GM23338 (cell line): ENCODE data around the gene GRID1. TPM values are rescaled to one million over a fixed set of nuclear protein-coding genes. Genes with fewer than 3 reads are reported as not detected.

Source experiments
- ATAC-seq: fragments of 200-7000 bp; cut with Tn5 transposase; 3 replicates; pipeline ENCODE4 v1.9.1; 2020
- DNase-seq: peaks from one replicate; pipeline ENCODE4 v3.0.0-alpha.2; 2015; ENCODE audit warnings: low spot score
- H2AFZ ChIP-seq: fragments of 200-600 bp; sonication (generic); 2 replicates; pipeline ENCODE4 v1.8.0; 2016; ENCODE audit warnings: antibody characterized with exemption, mild to moderate bottlenecking, moderate library complexity
- H3F3A ChIP-seq: fragments of 200-600 bp; sonication (generic); replicated peaks from 2 replicates; pipeline ENCODE4 v1.8.0; 2017; ENCODE audit warnings: antibody characterized with exemption, mixed run types, low read depth
- H3K27ac ChIP-seq: fragments of 200-600 bp; sonication (generic); 2 replicates; pipeline ENCODE4 v1.6.1; 2016; ENCODE audit warnings: low read depth
- H3K27me3 ChIP-seq: fragments of 200-600 bp; sonication (generic); 2 replicates; pipeline ENCODE4 v1.8.0; 2016; ENCODE audit warnings: mild to moderate bottlenecking, mixed run types, moderate library complexity; ENCODE audit not compliant: insufficient read depth
- H3K36me3 ChIP-seq: fragments of 200-600 bp; sonication (generic); 2 replicates; pipeline ENCODE4 v1.8.0; 2016; ENCODE audit warnings: mild to moderate bottlenecking; ENCODE audit not compliant: insufficient read depth
- H3K4me1 ChIP-seq: fragments of 200-600 bp; sonication (generic); 2 replicates; pipeline ENCODE4 v1.8.0; 2016; ENCODE audit warnings: mild to moderate bottlenecking, moderate library complexity; ENCODE audit not compliant: insufficient read depth
- H3K4me2 ChIP-seq: fragments of 200-600 bp; sonication (generic); 2 replicates; pipeline ENCODE4 v1.7.1; 2017; ENCODE audit warnings: mixed run types
- H3K4me3 ChIP-seq: fragments of 200-600 bp; sonication (generic); 2 replicates; pipeline ENCODE4 v1.6.1; 2016; ENCODE audit warnings: mixed run types
- H3K79me2 ChIP-seq: fragments of 200-600 bp; sonication (generic); replicated peaks from 2 replicates; pipeline ENCODE4 v1.8.0; 2017; ENCODE audit warnings: mild to moderate bottlenecking; ENCODE audit not compliant: insufficient read depth
- H3K9me2 ChIP-seq: fragments of 200-600 bp; sonication (generic); 2 replicates; pipeline ENCODE4 v1.8.0; 2017; ENCODE audit not compliant: insufficient read depth
- H4K20me1 ChIP-seq: fragments of 200-600 bp; sonication (generic); replicated peaks from 2 replicates; pipeline ENCODE4 v1.8.0; 2017; ENCODE audit warnings: mild to moderate bottlenecking; ENCODE audit not compliant: insufficient read depth
- H3K27ac Mint-ChIP-seq: 2 replicates; pipeline ENCODE4 v1.8.0; 2020; ENCODE audit warnings: inconsistent platforms, mild to moderate bottlenecking, moderate library complexity, mixed read lengths
- H3K27me3 Mint-ChIP-seq: 3 replicates; pipeline ENCODE4 v1.8.0; 2022; ENCODE audit warnings: low read depth, mild to moderate bottlenecking, moderate library complexity, mixed read lengths, inconsistent platforms; ENCODE audit not compliant: insufficient read depth, poor library complexity
- H3K36me3 Mint-ChIP-seq: 3 replicates; pipeline ENCODE4 v1.8.0; 2021; ENCODE audit warnings: low read depth, mild to moderate bottlenecking, inconsistent platforms, moderate library complexity, mixed read lengths
- H3K4me1 Mint-ChIP-seq: 3 replicates; pipeline ENCODE4 v1.8.0; 2020; ENCODE audit warnings: mild to moderate bottlenecking, inconsistent platforms, mixed read lengths
- H3K4me3 Mint-ChIP-seq: 3 replicates; pipeline ENCODE4 v1.8.0; 2021; ENCODE audit warnings: moderate library complexity, mild to moderate bottlenecking, inconsistent platforms, mixed read lengths
- H3K9me3 Mint-ChIP-seq: 3 replicates; pipeline ENCODE4 v1.8.0; 2020; ENCODE audit warnings: moderate library complexity, mild to moderate bottlenecking, inconsistent platforms, mixed read lengths
- CREB1 ChIP-seq: fragments of 250-450 bp; sonication (Bioruptor Pico); IDR thresholded peaks from 2 replicates; pipeline ENCODE4 v1.5.0; 2020; ENCODE audit warnings: low read depth, mild to moderate bottlenecking, moderate library complexity
- EZH2phosphoT487 ChIP-seq: fragments of 200-600 bp; sonication (generic); IDR thresholded peaks from one replicate; pipeline ENCODE4 v1.8.1; 2018; ENCODE audit warnings: antibody characterized with exemption; ENCODE audit not compliant: unreplicated experiment
- NANOG ChIP-seq: IDR thresholded peaks from 2 replicates; pipeline ENCODE4 v1.6.1; 2016; ENCODE audit warnings: antibody characterized with exemption, borderline replicate concordance
- REST ChIP-seq: IDR thresholded peaks from one replicate; pipeline ENCODE4 v1.6.1; 2018; ENCODE audit warnings: antibody characterized with exemption; ENCODE audit not compliant: unreplicated experiment
- ZNF114 ChIP-seq: fragments of 250-450 bp; sonication (Bioruptor Pico); IDR thresholded peaks from 2 replicates; pipeline ENCODE4 v1.5.0; 2020; ENCODE audit warnings: mild to moderate bottlenecking, moderate library complexity
- ZNF331 ChIP-seq: fragments of 250-450 bp; sonication (Bioruptor Pico); IDR thresholded peaks from 2 replicates; pipeline ENCODE4 v1.5.0; 2020; ENCODE audit warnings: low read depth, mild to moderate bottlenecking, moderate library complexity
- polyA plus RNA-seq: library from polyadenylated mRNA; unstranded; fragments of >200 nt; fragmentation: Nextera tagmentation; extraction: Ambion mirVana; gene quantifications from 2 replicates; pipeline ENCODE4 v1.2.1, GENCODE V29; 2016
- total RNA-seq: library from RNA; depleted of rRNA; stranded (reverse); fragments of >200 nt; shearing (Covaris generic); gene quantifications from 2 replicates; pipeline ENCODE4 v1.2.3, GENCODE V29; 2014

The GRID1 gene
- total and polyA plus RNA-seq, 2 experiments from 2014 or later, result 0.14 to 0.15 TPM

DNA sequence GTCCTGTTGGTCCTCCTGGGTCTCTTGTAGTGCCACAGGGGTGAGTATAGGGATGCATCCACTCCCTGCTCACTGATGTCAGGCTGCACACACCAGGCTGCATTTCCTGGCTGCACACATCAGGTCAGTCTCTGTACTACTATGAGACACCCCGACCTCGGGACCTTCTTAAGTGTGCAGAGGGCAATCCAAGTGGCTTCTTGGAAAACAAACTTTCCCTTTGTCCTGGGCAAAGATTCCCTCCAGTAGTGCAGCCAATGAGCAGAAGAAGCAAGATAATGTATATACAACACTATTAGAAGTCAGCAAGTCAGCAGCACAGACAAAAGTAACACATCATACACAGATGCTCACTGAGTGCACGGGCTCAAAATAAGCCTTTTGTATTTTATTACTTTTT is 493.5 kb downstream of the GRID1 start (continued):
- TF ChIP-seq CREB1 (CRISPR knock-in tag), result no peak
- no peak for TF ChIP-seq ZNF114 (CRISPR knock-in tag)
- TF ChIP-seq ZNF331, result no peak
- no peak for TF ChIP-seq REST
- TF ChIP-seq EZH2phosphoT487, result no peak

DNA sequence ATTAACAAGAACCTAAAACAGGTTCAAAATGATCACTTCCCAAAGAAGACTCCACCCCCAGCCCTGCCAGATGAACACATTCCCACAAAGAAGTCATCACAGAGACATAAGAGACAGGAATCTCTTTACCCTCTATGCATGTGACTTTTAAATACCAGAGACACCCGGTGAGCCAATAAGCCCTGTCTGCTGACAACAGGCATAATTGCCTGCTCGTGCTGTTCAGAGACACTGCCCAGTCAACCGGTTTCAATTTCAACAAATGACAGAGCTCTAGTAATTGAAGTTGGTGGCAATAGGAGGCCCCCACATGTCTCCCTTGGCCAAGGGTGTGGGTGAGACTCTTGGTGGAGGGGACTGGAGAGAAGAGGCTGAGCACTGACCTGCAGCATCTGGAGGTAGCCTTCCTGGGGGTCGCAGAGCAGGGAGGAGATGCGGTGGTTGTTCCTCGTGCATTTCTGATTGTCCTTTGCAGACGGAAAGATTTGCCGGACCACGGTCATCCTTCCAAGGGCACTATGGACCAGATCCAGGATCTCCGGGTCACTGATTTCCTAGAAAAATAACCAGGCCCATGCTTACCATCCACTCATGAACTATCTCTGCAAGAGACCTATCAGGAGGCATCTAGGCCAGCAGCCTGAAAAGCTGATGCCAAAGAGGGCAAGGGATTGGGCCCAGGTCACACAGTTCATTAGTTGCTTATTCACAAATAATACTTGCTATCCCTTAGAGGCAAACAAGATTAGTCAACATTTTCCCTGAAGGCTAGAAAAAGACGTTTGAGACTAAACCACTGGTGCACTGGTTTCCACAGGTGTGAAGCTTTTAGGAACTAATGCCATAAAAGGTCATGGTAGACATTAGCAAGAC is 497.7 kb downstream of the GRID1 start:
- Histone ChIP-seq H3K27ac (no peak overlapping the region), H3K79me2 (no peaks in the 10 kb centered on the region), H3K27me3 (no peaks in the 10 kb centered on the region), H3K36me3 (no peaks in the 10 kb centered on the region; the same call in 1 of the 2 replicates), H3F3A (no peaks in the 10 kb centered on the region), H4K20me1 (no peaks in the 10 kb centered on the region), H3K4me1 (no peaks in the 10 kb centered on the region), H3K9me2 (no peaks in the 10 kb centered on the region), H3K4me2 (no peak overlapping the region), H2AFZ (no peak overlapping the region), H3K4me3 (no peak overlapping the region)
- Mint-ChIP-seq H3K4me3 (no peak overlapping the region), H3K27me3 (no peaks in the 10 kb centered on the region), H3K9me3 (peaks cover 84% of the 10 kb centered on the region), H3K4me1 (peaks cover 2% of the 10 kb centered on the region; the same call in 2 of the 3 replicates), H3K36me3 (no peaks in the 10 kb centered on the region; the same call in none of the 3 replicates), H3K27ac (no peak overlapping the region)
- no peak for DNase-seq
- TF ChIP-seq REST, result no peak
- TF ChIP-seq NANOG, result no peak
- ATAC-seq, result no peak
